ENCODE measurements around the gene FXYD1.

The FXYD1 gene

DNA sequence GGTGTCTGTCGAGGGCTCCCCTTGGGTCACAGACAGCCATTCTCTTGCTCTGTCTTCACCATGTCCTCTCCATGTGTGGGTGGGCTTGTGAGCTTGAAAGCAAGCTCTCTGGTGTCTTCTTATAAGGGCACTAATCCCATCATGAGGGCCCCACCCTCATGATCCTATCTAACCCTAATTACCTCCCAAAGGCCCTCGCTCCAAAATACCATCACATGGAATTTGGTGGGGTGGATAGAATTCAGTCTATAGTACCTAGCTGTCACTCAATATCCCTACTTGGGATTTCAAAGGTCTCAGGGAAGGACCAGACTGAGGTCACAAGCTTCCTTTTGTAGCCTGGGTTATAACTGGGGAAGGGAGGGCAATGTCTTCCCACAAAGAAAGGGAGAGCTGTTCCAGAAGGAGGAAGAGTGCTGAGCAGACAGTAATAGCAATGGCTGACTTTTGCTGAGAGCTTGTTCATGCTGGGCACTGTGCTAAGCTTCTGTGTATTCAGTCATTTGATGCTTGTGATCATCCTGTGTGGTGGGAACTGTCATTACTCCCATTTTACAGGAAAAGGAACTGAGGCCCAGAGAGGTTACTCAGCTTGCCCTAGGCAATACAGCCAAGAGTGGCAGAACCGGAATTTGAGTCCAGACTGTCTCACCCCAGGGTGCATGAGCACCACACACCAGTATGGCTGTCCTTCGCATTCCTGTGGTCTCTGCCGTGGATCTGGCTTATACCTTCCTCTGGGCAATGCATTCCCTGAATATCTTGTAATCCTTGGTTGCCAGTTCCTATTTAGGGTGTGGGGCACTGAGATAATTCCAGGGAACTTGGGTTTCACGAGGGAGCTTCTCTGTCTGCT lies 24.1 kb downstream of the FXYD1 start:
- no peak for DNase-seq (ENCODE audit: low read depth in 3 of 3)

DNA sequence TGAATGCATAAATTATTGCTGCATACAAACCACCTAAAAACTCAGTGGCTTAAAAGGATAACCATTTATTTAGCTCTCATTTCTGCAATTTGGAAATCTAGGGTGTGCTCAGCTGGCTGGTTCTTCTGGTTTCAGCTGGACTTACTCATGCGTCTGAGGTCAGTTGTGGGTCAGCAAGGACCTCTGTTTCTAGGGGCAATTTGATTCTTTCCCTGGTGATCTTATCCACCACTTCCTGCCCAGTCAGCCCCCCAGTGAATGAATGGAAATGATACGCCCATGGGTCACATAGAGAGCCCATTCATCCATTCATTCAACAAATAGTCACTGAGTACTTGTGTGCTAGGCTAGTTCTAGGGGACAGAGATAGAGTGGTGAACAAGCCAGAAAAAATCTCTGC lies 25.8 kb downstream of the FXYD1 start:
- no peak for DNase-seq (ENCODE audit: low read depth in 3 of 3)

DNA sequence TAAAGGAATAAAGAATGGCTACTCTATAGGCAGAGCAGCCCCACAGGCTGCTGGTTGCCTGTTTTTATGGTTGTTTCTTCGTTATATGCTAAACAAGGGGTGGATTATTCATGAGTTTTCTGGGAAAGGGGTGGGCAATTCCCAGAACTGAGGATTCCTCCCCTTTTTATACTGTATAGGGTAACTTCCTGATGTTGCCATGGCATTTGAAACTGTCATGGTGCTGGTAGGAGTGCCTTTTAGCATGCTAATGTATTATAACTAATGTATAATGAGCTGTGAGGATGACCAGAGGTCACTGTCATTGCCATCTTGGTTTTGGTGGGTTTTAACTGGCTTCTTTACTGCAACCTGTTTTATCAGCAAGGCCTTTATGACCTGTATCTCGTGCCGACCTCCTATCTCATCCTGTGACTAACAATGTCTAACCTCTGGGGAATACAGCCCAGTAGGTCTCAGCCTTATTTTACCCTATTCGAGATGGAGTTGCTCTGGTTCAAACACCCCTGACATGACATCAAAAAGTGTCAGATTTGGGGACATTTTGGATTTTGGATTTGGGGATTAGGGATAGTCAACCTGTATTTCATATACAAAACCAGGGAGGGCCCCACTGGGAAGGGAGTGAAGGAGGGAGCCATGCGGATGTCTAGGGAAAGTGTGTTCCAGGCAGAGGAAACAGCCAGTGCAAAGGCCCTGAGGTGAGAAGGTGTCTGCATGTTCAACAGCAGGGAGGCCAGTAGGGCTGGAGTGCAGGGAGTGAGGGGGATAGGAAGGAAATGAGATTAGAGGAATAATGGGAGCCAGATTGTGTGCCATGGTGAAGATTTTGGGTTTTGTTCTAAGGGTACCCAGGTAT lies 26.8 kb downstream of the FXYD1 start:
- no peak for DNase-seq (ENCODE audit: low read depth in 3 of 3)

DNA sequence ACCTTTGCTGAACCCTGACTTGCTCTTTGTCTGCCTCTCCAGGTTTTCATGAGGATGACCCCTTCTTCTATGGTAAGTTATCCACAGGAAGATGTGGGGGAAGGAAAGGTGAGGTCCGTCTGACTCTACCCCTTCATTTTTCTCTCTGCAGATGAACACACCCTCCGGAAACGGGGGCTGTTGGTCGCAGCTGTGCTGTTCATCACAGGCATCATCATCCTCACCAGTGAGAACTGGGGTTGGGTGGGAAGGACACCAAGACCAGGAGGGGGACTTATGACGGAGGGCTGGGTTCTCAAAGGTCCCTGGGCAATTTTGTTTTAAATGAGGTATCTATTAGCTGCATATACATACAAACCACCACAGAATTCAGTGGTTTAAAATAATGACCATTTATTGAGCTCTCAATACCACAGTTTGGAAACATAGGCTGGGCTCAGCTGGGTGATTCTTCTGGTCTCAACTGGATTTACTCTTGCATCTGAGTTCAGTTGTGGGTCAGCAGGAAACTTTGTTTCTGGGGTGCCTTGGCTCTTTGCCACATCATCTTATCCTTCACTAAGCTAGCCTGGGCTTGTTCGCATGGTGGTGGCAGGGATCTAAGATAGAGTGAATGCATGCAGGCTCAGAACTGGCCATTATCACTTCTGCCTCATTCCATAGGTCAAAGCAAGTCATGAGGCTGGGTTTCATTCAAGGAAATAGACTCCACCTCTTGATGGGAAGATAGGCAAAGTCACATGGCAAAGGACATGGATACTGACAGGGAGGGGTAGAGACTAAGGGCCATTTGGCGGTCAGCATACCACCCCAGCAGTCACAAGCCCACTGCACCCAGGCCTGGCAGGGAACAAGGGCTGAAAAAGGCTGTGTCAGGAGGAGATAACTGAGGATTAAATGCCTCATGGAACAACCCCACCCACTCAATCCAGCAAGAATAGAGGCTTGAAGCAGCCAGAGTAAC lies 27.8 kb downstream of the FXYD1 start:
- no peak for DNase-seq (ENCODE audit: low read depth in 3 of 3)

DNA sequence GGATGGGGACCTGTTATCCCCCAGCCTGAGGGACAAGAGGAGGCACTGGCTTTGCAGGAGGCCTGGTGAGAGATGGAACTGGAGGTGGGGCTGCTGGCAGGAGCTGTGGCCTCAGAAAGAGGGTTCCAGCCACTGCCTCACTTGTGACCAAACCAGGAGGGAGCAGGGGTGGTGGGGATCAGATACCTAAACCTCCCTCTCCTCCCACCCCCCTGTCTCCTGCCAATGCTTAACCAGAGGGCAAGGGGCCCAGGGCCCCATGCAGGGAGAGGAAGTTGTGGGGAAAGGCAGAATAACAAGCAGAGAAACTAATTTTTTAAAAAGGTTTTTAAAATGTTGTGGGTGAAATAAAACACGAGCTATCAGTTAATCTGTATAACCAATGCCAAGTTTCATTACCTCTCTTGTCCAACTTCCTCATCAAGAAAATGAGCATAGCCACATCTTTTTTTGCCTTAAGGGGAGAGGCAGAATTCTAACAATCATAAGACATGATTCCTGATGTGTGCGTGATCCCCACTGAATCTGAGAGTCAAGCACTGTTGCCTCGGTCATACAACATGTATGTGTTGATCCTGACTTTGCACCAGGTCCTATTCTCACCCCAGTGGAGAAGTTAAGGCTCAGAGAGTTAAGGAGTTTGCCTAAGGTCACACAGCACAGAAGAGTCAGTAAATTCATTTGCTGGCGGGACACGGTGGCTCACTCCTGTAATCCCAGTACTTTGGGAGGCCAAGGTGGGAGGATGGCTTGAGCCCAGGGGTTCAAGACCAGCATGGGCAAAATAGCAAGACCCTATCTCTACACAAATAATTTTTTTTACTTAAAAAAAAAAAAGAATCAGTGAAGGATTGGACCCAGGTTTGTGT lies 28.9 kb downstream of the FXYD1 start:
- DNase-seq (ENCODE audit: low read depth in 3 of 3), result no peak

DNA sequence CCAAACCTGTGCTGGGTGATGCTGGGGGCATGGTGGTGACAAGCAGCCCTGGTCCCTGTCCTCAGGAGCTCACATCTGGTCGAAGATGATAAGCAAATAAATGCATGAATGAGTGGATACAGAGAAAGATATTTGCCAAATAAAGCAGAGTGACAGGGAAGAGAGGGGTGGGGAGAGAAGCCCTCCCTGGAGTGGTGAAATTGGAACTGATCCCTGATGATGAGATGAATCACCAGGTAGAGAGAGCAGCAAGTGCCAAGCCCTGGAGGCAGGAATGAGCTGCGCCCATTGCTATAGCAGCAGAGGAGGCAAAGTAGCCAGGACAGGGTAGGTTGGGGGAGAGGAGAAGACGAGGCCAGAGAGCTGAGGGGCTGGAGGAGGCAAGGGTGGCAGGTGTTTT lies 29.6 kb downstream of the FXYD1 start:
- no peak for DNase-seq (ENCODE audit: low read depth in 3 of 3)

GRCh38 chr19:35169221-35169995 lies 30.8 kb downstream of the FXYD1 start:
- DNase-seq (ENCODE audit: low read depth in 3 of 3), result no peak

DNA sequence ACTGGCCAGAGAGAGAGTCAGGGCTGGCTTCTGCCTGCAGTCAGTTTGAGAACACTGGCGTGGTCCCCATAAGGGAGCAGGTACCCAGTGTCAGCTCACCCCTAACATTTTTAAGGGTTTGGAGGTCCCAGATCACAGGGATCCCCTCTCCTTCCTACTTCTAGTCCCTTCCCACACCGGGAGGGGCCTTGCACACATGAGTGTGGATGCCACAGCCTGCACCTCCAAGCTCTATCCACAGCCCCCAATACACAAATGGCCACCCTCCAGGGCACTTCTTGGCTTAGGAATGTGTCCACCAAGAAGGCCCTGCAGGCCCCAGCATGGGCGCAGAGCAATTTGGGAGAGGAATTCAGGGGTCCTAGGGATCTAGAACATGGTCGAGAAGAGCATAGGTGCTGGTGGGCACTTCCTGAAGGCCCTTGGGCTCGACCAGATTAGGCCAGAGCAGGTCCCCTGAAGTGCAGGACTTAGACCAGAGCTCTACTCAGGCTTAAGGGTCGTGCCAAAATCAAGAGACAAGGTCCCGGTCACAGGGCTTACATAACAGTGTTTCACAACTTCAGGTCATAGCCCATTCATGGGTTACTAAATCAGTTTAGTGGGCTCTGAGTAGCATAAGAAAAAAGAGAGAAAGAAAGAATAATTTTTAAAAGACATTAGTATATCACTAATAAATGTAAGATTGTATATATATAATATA lies 31.9 kb downstream of the FXYD1 start:
- no peak for DNase-seq (ENCODE audit: low read depth in 3 of 3)

DNA sequence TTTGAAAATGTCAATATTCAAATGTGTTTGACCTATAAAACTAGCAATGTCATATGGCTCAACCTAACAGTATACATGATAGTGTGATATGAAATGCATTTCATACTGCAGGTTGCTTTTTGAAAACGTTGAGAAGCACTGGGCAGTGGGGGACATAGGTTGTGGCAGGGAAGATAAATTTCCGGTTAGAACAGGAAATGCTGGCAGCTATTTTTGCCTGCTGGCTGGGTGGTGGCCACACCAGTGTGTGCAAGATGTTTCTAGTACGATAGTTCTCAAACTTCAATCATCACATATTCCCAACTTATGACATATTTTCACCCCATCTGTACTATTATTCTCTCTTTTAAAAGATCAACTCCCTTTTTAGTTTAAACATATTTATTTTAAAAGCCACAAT lies 33.1 kb downstream of the FXYD1 start:
- DNase-seq (ENCODE audit: low read depth in 3 of 3), result no peak

GRCh38 chr19:35174226-35174625 lies 35.6 kb downstream of the FXYD1 start:
- DNase-seq (ENCODE audit: low read depth in 3 of 3), result no peak

DNA sequence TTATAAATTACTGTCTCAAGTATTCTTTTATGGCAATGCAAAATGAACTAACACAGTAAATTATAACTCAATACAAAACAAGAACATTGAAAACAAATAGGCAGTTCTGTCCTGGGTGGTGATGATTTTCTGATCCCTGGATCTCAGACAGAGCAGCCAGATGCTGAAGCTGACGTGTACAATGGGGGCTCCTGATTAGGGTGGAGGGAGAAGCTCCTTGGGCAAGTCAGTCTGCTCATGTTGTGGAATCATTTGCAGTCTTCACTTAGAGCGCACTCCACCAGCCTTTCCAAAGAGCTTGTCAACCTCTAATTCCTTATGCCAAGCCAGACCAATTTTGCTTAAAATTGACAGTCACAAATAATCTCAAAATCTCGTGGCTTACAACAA lies 37.6 kb downstream of the FXYD1 start:
- DNase-seq (ENCODE audit: low read depth in 3 of 3), result no peak

- DNase-seq (ENCODE audit: low read depth in 3 of 3), result no peak
Measured at GRCh38 chr19:35177377-35178274, 39.0 kb downstream of the FXYD1 start.

GRCh38 chr19:35178701-35179100 lies 40.1 kb downstream of the FXYD1 start:
- DNase-seq (ENCODE audit: low read depth in 3 of 3), result no peak

DNA sequence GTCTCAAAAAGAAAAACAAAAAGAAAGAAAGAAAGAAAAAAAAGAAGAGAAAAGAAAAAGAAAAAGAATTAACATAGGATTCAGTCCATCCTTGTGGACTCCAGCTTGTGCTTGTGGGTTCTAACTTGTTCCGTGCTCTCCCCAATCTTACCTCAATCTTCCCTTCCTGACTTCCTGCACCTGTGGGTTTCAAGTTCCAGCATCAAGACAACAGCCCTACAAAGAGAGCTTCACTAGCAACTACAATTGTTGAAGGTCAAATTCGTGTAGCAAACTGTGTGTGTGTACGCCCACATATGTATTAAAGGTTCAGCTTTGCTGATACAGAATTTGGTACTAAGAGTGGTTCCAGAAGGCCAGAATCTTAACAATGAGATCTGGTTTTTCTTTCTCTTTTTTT lies 41.2 kb downstream of the FXYD1 start:
- no peak for DNase-seq (ENCODE audit: low read depth in 3 of 3)

DNA sequence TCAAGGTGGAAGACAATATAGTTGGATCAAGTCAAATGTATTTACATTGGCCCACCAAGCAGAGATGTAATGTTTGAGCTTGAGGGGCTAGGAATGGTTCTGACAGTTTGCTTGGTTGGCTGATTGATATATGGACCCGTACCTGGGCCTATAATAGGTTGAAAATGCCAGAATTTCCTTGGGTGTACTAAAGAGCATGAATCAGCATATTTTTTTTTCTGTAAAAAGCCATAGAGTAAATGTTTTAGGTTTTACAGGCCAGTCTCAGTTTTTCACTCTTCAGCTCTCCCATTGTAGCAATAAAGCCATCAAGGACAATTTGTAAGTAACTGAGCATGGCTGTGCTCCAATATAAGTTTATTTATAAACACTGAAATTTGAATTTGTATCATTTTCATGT lies 42.8 kb downstream of the FXYD1 start:
- no peak for DNase-seq (ENCODE audit: low read depth in 3 of 3)

DNA sequence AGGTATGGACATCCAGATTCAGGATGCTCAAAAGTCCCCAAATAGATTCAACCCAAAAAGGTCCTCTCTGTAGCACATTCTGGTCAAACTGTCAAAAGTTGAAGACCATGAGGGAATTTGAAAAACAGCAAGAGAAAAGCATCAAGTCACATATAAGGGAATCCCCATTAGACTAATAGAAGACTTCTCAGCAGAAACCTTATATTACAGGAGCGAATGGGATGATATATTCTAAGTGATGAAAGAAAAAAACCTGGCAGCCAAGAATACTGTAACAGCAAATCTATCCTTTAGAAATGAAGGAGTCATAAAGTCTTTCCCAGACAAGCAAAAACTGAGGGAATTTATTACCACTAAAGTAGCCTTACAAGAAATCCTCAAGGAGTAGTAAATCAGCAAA lies 45.6 kb downstream of the FXYD1 start:
- no peak for DNase-seq (ENCODE audit: low read depth in 3 of 3)

DNA sequence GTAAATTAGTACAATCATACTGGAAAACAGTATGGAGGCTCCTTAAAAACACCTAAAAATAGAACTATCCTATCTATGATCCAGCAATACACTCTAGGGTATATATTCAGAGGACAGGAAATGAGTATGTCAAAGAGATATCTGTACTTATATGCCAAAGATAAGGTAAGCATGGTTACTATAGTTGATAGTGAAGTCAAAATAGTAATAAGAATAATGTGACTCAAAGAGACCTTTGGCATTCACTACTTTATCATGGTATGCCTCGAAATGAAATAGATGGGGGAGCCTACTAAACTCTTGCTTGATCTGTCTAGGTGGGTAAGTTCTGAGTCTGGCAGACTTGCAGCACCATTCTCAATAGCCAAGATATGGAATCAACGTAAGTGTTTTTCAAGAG lies 46.3 kb downstream of the FXYD1 start:
- no peak for DNase-seq (ENCODE audit: low read depth in 3 of 3)
